ENCODE results near the gene CCDC91.
"Not testable (repeated sequence)": the region's sequence is repeated elsewhere in the genome, so short reads cannot be mapped to it uniquely, and the experiment has no call there.

CCDC91 gene

GRCh38 chr12:28258998-28259397 is 68.7 kb downstream of the CCDC91 start:
- no peaks in the 10 kb centered on the region for H3K4me1 ChIP-seq (ENCODE audit: control insufficient read depth, low read depth, low read length)
- H3K36me3 ChIP-seq (ENCODE audit: control insufficient read depth, low read depth, low read length) = no peaks in the 10 kb centered on the region
- H3K9ac ChIP-seq (ENCODE audit: low read length) = no peak overlapping the region
- no peak overlapping the region for H3K27ac ChIP-seq (ENCODE audit: low read length)
- H3K27me3 ChIP-seq (ENCODE audit: control insufficient read depth, insufficient read depth, low read length) = no peaks in the 10 kb centered on the region
- no peak overlapping the region for H3K4me3 ChIP-seq (ENCODE audit: low read length)
- no peaks in the 10 kb centered on the region for H3K9me3 ChIP-seq (ENCODE audit: control insufficient read depth, low read depth, low read length)

GRCh38 chr12:28265435-28266042 is 75.3 kb downstream of the CCDC91 start:
- Histone ChIP-seq H3K27me3 (ENCODE audit: control insufficient read depth, insufficient read depth, low read length) (no peaks in the 10 kb centered on the region), H3K9ac (ENCODE audit: low read length) (no peak overlapping the region), H3K4me3 (ENCODE audit: low read length) (no peak overlapping the region), H3K9me3 (ENCODE audit: control insufficient read depth, low read depth, low read length) (peaks cover under 1% of the 10 kb centered on the region), H3K36me3 (ENCODE audit: control insufficient read depth, low read depth, low read length) (no peaks in the 10 kb centered on the region), H3K27ac (ENCODE audit: low read length) (no peak overlapping the region), H3K4me1 (ENCODE audit: control insufficient read depth, low read depth, low read length) (no peaks in the 10 kb centered on the region)

GRCh38 chr12:28267920-28268607 is 77.8 kb downstream of the CCDC91 start:
- not testable (repeated sequence) for H3K36me3 ChIP-seq (ENCODE audit: control insufficient read depth, low read depth, low read length); H3K27me3 ChIP-seq (ENCODE audit: control insufficient read depth, insufficient read depth, low read length); H3K4me1 ChIP-seq (ENCODE audit: control insufficient read depth, low read depth, low read length); H3K4me3 ChIP-seq (ENCODE audit: low read length); H3K27ac ChIP-seq (ENCODE audit: low read length); H3K9ac ChIP-seq (ENCODE audit: low read length); H3K9me3 ChIP-seq (ENCODE audit: control insufficient read depth, low read depth, low read length)

GRCh38 chr12:28268608-28269229 is 78.5 kb downstream of the CCDC91 start:
- Histone ChIP-seq H3K27me3 (ENCODE audit: control insufficient read depth, insufficient read depth, low read length) (no peaks in the 10 kb centered on the region), H3K36me3 (ENCODE audit: control insufficient read depth, low read depth, low read length) (no peaks in the 10 kb centered on the region), H3K4me3 (ENCODE audit: low read length) (no peak overlapping the region), H3K9me3 (ENCODE audit: control insufficient read depth, low read depth, low read length) (peaks cover 7% of the 10 kb centered on the region), H3K27ac (ENCODE audit: low read length) (no peak overlapping the region), H3K4me1 (ENCODE audit: control insufficient read depth, low read depth, low read length) (no peaks in the 10 kb centered on the region), H3K9ac (ENCODE audit: low read length) (no peak overlapping the region)

- no peaks in the 10 kb centered on the region for H3K27me3 ChIP-seq (ENCODE audit: control insufficient read depth, insufficient read depth, low read length)
- no peak overlapping the region for H3K27ac ChIP-seq (ENCODE audit: low read length)
Measured at GRCh38 chr12:28269851-28270250, 79.6 kb downstream of the CCDC91 start.

GRCh38 chr12:28278499-28278898 is 88.2 kb downstream of the CCDC91 start:
- H3K4me1 ChIP-seq (ENCODE audit: control insufficient read depth, low read depth, low read length) = no peaks in the 10 kb centered on the region
- H3K9me3 ChIP-seq (ENCODE audit: control insufficient read depth, low read depth, low read length) = no peaks in the 10 kb centered on the region
- no peaks in the 10 kb centered on the region for H3K36me3 ChIP-seq (ENCODE audit: control insufficient read depth, low read depth, low read length)
- no peaks in the 10 kb centered on the region for H3K27me3 ChIP-seq (ENCODE audit: control insufficient read depth, insufficient read depth, low read length)
- H3K27ac ChIP-seq (ENCODE audit: low read length) = no peak overlapping the region
- H3K9ac ChIP-seq (ENCODE audit: low read length) = no peak overlapping the region
- H3K4me3 ChIP-seq (ENCODE audit: low read length) = no peak overlapping the region

More at GRCh38 chr12:28269851-28270250, 79.6 kb downstream of the CCDC91 start:
- no peak overlapping the region for H3K4me3 ChIP-seq (ENCODE audit: low read length)
- H3K4me1 ChIP-seq (ENCODE audit: control insufficient read depth, low read depth, low read length) = no peaks in the 10 kb centered on the region
- peaks cover 7% of the 10 kb centered on the region for H3K9me3 ChIP-seq (ENCODE audit: control insufficient read depth, low read depth, low read length)
- H3K36me3 ChIP-seq (ENCODE audit: control insufficient read depth, low read depth, low read length) = no peaks in the 10 kb centered on the region
- H3K9ac ChIP-seq (ENCODE audit: low read length) = no peak overlapping the region

GRCh38 chr12:28278960-28279359 is 88.7 kb downstream of the CCDC91 start:
- H3K9me3 ChIP-seq (ENCODE audit: control insufficient read depth, low read depth, low read length) = no peaks in the 10 kb centered on the region
- H3K36me3 ChIP-seq (ENCODE audit: control insufficient read depth, low read depth, low read length) = no peaks in the 10 kb centered on the region
- no peak overlapping the region for H3K27ac ChIP-seq (ENCODE audit: low read length)
- no peak overlapping the region for H3K4me3 ChIP-seq (ENCODE audit: low read length)
- no peaks in the 10 kb centered on the region for H3K4me1 ChIP-seq (ENCODE audit: control insufficient read depth, low read depth, low read length)
- no peaks in the 10 kb centered on the region for H3K27me3 ChIP-seq (ENCODE audit: control insufficient read depth, insufficient read depth, low read length)
- no peak overlapping the region for H3K9ac ChIP-seq (ENCODE audit: low read length)

GRCh38 chr12:28286352-28286751 is 96.1 kb downstream of the CCDC91 start:
- Histone ChIP-seq H3K36me3 (ENCODE audit: control insufficient read depth, low read depth, low read length) (no peaks in the 10 kb centered on the region), H3K4me3 (ENCODE audit: low read length) (no peak overlapping the region), H3K27ac (ENCODE audit: low read length) (no peak overlapping the region), H3K27me3 (ENCODE audit: control insufficient read depth, insufficient read depth, low read length) (no peaks in the 10 kb centered on the region), H3K9ac (ENCODE audit: low read length) (no peak overlapping the region), H3K9me3 (ENCODE audit: control insufficient read depth, low read depth, low read length) (peaks cover 7% of the 10 kb centered on the region), H3K4me1 (ENCODE audit: control insufficient read depth, low read depth, low read length) (no peaks in the 10 kb centered on the region)

GRCh38 chr12:28290262-28290661 is 100.0 kb downstream of the CCDC91 start:
- Histone ChIP-seq H3K27me3 (ENCODE audit: control insufficient read depth, insufficient read depth, low read length) (no peaks in the 10 kb centered on the region), H3K36me3 (ENCODE audit: control insufficient read depth, low read depth, low read length) (no peaks in the 10 kb centered on the region), H3K27ac (ENCODE audit: low read length) (no peak overlapping the region)

GRCh38 chr12:28292699-28293098 is 102.4 kb downstream of the CCDC91 start:
- Histone ChIP-seq H3K27ac (ENCODE audit: low read length) (no peak overlapping the region), H3K9ac (ENCODE audit: low read length) (no peak overlapping the region), H3K27me3 (ENCODE audit: control insufficient read depth, insufficient read depth, low read length) (no peaks in the 10 kb centered on the region), H3K36me3 (ENCODE audit: control insufficient read depth, low read depth, low read length) (no peaks in the 10 kb centered on the region), H3K4me3 (ENCODE audit: low read length) (no peak overlapping the region), H3K9me3 (ENCODE audit: control insufficient read depth, low read depth, low read length) (peaks cover 7% of the 10 kb centered on the region), H3K4me1 (ENCODE audit: control insufficient read depth, low read depth, low read length) (peaks cover 6% of the 10 kb centered on the region)

More at GRCh38 chr12:28290262-28290661, 100.0 kb downstream of the CCDC91 start:
- Histone ChIP-seq H3K9ac (ENCODE audit: low read length) (no peak overlapping the region), H3K9me3 (ENCODE audit: control insufficient read depth, low read depth, low read length) (peaks cover 7% of the 10 kb centered on the region), H3K4me1 (ENCODE audit: control insufficient read depth, low read depth, low read length) (peaks cover 6% of the 10 kb centered on the region), H3K4me3 (ENCODE audit: low read length) (no peak overlapping the region)

GRCh38 chr12:28294300-28294699 is 104.0 kb downstream of the CCDC91 start:
- H3K27me3 ChIP-seq (ENCODE audit: control insufficient read depth, insufficient read depth, low read length) = no peaks in the 10 kb centered on the region
- H3K9me3 ChIP-seq (ENCODE audit: control insufficient read depth, low read depth, low read length) = peaks cover 7% of the 10 kb centered on the region
- H3K9ac ChIP-seq (ENCODE audit: low read length) = no peak overlapping the region
- H3K27ac ChIP-seq (ENCODE audit: low read length) = no peak overlapping the region
- H3K36me3 ChIP-seq (ENCODE audit: control insufficient read depth, low read depth, low read length) = no peaks in the 10 kb centered on the region
- H3K4me1 ChIP-seq (ENCODE audit: control insufficient read depth, low read depth, low read length) = peaks cover 10% of the 10 kb centered on the region
- H3K4me3 ChIP-seq (ENCODE audit: low read length) = no peak overlapping the region

GRCh38 chr12:28296287-28296686 is 106.0 kb downstream of the CCDC91 start:
- Histone ChIP-seq H3K36me3 (ENCODE audit: control insufficient read depth, low read depth, low read length) (no peaks in the 10 kb centered on the region), H3K27me3 (ENCODE audit: control insufficient read depth, insufficient read depth, low read length) (no peaks in the 10 kb centered on the region), H3K9ac (ENCODE audit: low read length) (no peak overlapping the region), H3K4me3 (ENCODE audit: low read length) (no peak overlapping the region), H3K4me1 (ENCODE audit: control insufficient read depth, low read depth, low read length) (peaks cover 12% of the 10 kb centered on the region), H3K9me3 (ENCODE audit: control insufficient read depth, low read depth, low read length) (no peaks in the 10 kb centered on the region), H3K27ac (ENCODE audit: low read length) (no peak overlapping the region)

Measured in iPS-18a (cell line).